ENCODE results near the gene CD6. TPM values are rescaled to one million over a fixed set of nuclear protein-coding genes. Genes with fewer than 3 reads are reported as not detected.

CD6 gene
- total RNA-seq, 4 donors from 2014 or later, result 0.33 to 4.0 (median 1.1) TPM

- no peak for TF ChIP-seq CTCF (IDR thresholded peaks at IDR 0.05; ENCODE audit: low read depth)
Observed at GRCh38 chr11:60950024-60950423, 21.5 kb upstream of the CD6 start.

- no peak for TF ChIP-seq CTCF (IDR thresholded peaks at IDR 0.05; ENCODE audit: low read depth)
Observed at GRCh38 chr11:60950933-60951605, 20.4 kb upstream of the CD6 start.

GRCh38 chr11:60951606-60951903 is 19.9 kb upstream of the CD6 start:
- TF ChIP-seq CTCF (IDR thresholded peaks at IDR 0.05; ENCODE audit: low read depth), result no peak

GRCh38 chr11:60951904-60952741 is 19.4 kb upstream of the CD6 start, which contains the start of gene SLC15A3:
Gene SLC15A3, minus strand, starts transcription at chr11:60952176. Its CDS starts 625 bp downstream, at chr11:60951551.
- TF ChIP-seq CTCF (IDR thresholded peaks at IDR 0.05; ENCODE audit: low read depth), result no peak

- TF ChIP-seq CTCF (IDR thresholded peaks at IDR 0.05; ENCODE audit: low read depth), result no peak
Observed at GRCh38 chr11:60952742-60953170, 18.7 kb upstream of the CD6 start.

GRCh38 chr11:60953781-60954180 is 17.7 kb upstream of the CD6 start:
- TF ChIP-seq CTCF (IDR thresholded peaks at IDR 0.05; ENCODE audit: low read depth), result no peak

- no peak for TF ChIP-seq CTCF (IDR thresholded peaks at IDR 0.05; ENCODE audit: low read depth)
Observed at GRCh38 chr11:60954421-60954820, 17.1 kb upstream of the CD6 start.
